H1 (cell line): Measurements from ENCODE around the gene ENDOD1. TPM values are rescaled to one million over a fixed set of nuclear protein-coding genes. Genes with fewer than 3 reads are reported as not detected.

Experiments used
- CTCF ChIA-PET: fragments of 300-600 bp; sonication (Branson Sonifier 250); formaldehyde crosslinking; loops from one replicate; lab custom pipeline; 2021; ENCODE audit not compliant: partially characterized antibody; lab: Charles Lee
- POLR2A ChIA-PET: fragments of 300-600 bp; sonication (Branson Sonifier 250); formaldehyde crosslinking; loops from one replicate; lab custom pipeline; 2021; ENCODE audit warnings: inconsistent platforms; ENCODE audit not compliant: partially characterized antibody; lab: Charles Lee
- DNase-seq, 2 experiments: peaks; one replicate each; pipeline versions ENCODE4 v3.0.0 to v3.0.0-alpha.2; 2010 to 2022; ENCODE audit warnings: low spot score in 2 of 2, low read depth in 1 of 2, mixed read lengths in 1 of 2
- FAIRE-seq: peaks from 2 replicates; lab custom pipeline; 2011; peaks lifted over from hg19 to GRCh38; lab: Jason Lieb, UNC
- H2AFZ ChIP-seq: 2 replicates; pipeline ENCODE4 v1.8.1; 2012; ENCODE audit warnings: low read length, inconsistent platforms
- H2AK5ac ChIP-seq: 2 replicates; pipeline ENCODE4 v1.6.1; 2013; ENCODE audit warnings: low read depth, low read length
- H2BK120ac ChIP-seq: replicated peaks from 2 replicates; pipeline ENCODE3; 2013; ENCODE audit warnings: low read depth, low read length, inconsistent platforms
- H2BK12ac ChIP-seq: 2 replicates; pipeline ENCODE4 v1.6.1; 2013; ENCODE audit warnings: low read depth, low read length
- H2BK15ac ChIP-seq: 2 replicates; pipeline ENCODE4 v1.6.1; 2013; ENCODE audit warnings: low read length
- H2BK20ac ChIP-seq: 2 replicates; pipeline ENCODE4 v1.6.1; 2013; ENCODE audit warnings: low read length
- H2BK5ac ChIP-seq: 2 replicates; pipeline ENCODE4 v1.6.1; 2013; ENCODE audit warnings: low read depth, low read length
- H3K14ac ChIP-seq: 2 replicates; pipeline ENCODE4 v1.6.1; 2013; ENCODE audit warnings: inconsistent platforms; ENCODE audit not compliant: insufficient read length
- H3K18ac ChIP-seq: 2 replicates; pipeline ENCODE4 v1.6.1; 2013; ENCODE audit warnings: low read length; ENCODE audit errors: extremely low read depth
- H3K23ac ChIP-seq: 2 replicates; pipeline ENCODE4 v1.6.1; 2013; ENCODE audit warnings: inconsistent platforms; ENCODE audit not compliant: insufficient read length
- H3K23me2 ChIP-seq: 2 replicates; pipeline ENCODE4 v1.6.1; 2013; ENCODE audit warnings: low read depth, low read length
- H3K27ac ChIP-seq: 2 replicates; pipeline ENCODE4 v1.6.1; 2011; ENCODE audit warnings: low read depth, low read length, inconsistent platforms
- H3K27me3 ChIP-seq, 4 experiments: replicated peaks in 1 of 4; 1 replicate in 1 of 4; 2 replicates in 3 of 4; pipeline versions ENCODE4 v1.6.1 to v1.8.1; 2011 to 2013; ENCODE audit warnings: low read length in 3 of 4, mild to moderate bottlenecking in 3 of 4, inconsistent platforms in 2 of 4, mixed read lengths in 2 of 4, moderate library complexity in 1 of 4; ENCODE audit not compliant: control insufficient read depth in 3 of 4, insufficient read depth in 3 of 4; ENCODE audit errors: extremely low read depth in 1 of 4
- H3K36me3 ChIP-seq, 4 experiments: 2 replicates each; pipeline versions ENCODE4 v1.6.1 to v1.8.1; 2011 to 2013; ENCODE audit warnings: mild to moderate bottlenecking in 4 of 4, low read length in 3 of 4, moderate library complexity in 2 of 4, control low read depth in 1 of 4, inconsistent platforms in 1 of 4; ENCODE audit not compliant: insufficient read depth in 4 of 4, control insufficient read depth in 2 of 4
- H3K4ac ChIP-seq: replicated peaks from 2 replicates; pipeline ENCODE3; 2013; ENCODE audit warnings: low read length, low read depth, mixed read lengths, inconsistent platforms; ENCODE audit not compliant: insufficient read length
- H3K4me1 ChIP-seq, 4 experiments: replicated peaks in 1 of 4; 1 replicate in 1 of 4; 2 replicates in 3 of 4; pipeline versions ENCODE4 v1.6.1 to v1.8.1; 2011 to 2013; ENCODE audit warnings: low read length in 3 of 4, inconsistent platforms in 2 of 4, mixed read lengths in 1 of 4; ENCODE audit not compliant: insufficient read depth in 4 of 4, control insufficient read depth in 3 of 4
- H3K4me2 ChIP-seq, 2 experiments: 2 replicates each; pipeline versions ENCODE4 v1.6.1 to v1.8.1; 2011 to 2013; ENCODE audit warnings: low read depth in 2 of 2, low read length in 2 of 2, control low read depth in 1 of 2, inconsistent platforms in 1 of 2, mild to moderate bottlenecking in 1 of 2; ENCODE audit not compliant: insufficient read depth in 1 of 2
- H3K4me3 ChIP-seq, 4 experiments: fragments of 200-600, 300-600 bp in 1 of 4; sonication (generic), shearing (Covaris generic), sonication (Bioruptor Twin) in 1 of 4; 2 replicates each; pipeline versions ENCODE4 v1.5.1 to v1.8.1; 2011 to 2016; ENCODE audit warnings: low read length in 4 of 4, low read depth in 3 of 4, control low read depth in 2 of 4, inconsistent platforms in 2 of 4, mild to moderate bottlenecking in 2 of 4, mixed read lengths in 1 of 4, moderate library complexity in 1 of 4; ENCODE audit not compliant: insufficient read depth in 2 of 4; ENCODE audit errors: extremely low read depth in 1 of 4
- H3K56ac ChIP-seq: replicated peaks from 2 replicates; pipeline ENCODE3; 2013; ENCODE audit warnings: low read depth, mild to moderate bottlenecking, mixed read lengths, low read length, inconsistent platforms; ENCODE audit not compliant: insufficient read length
- H3K79me1 ChIP-seq: 2 replicates; pipeline ENCODE4 v1.6.1; 2013; ENCODE audit warnings: low read depth, low read length, control low read depth
- H3K79me2 ChIP-seq, 2 experiments: 2 replicates each; pipeline versions ENCODE4 v1.6.1 to v1.8.1; 2012 to 2013; ENCODE audit warnings: low read length in 2 of 2, mild to moderate bottlenecking in 2 of 2, inconsistent platforms in 1 of 2; ENCODE audit not compliant: insufficient read depth in 2 of 2, control insufficient read depth in 1 of 2
- H3K9ac ChIP-seq, 4 experiments: replicated peaks in 1 of 4; 1 replicate in 1 of 4; 2 replicates in 3 of 4; pipeline versions ENCODE4 v1.6.1 to v1.8.1; 2011 to 2013; ENCODE audit warnings: low read depth in 3 of 4, low read length in 3 of 4, control low read depth in 2 of 4, mild to moderate bottlenecking in 2 of 4, moderate library complexity in 2 of 4, inconsistent platforms in 1 of 4; ENCODE audit errors: extremely low read depth in 1 of 4
- H3K9me3 ChIP-seq, 2 experiments: 2 replicates each; pipeline versions ENCODE4 v1.6.1 to v1.8.1; 2012 to 2013; ENCODE audit warnings: mild to moderate bottlenecking in 2 of 2, moderate library complexity in 2 of 2, control low read depth in 1 of 2, inconsistent platforms in 1 of 2, low read depth in 1 of 2, low read length in 1 of 2, mixed read lengths in 1 of 2; ENCODE audit not compliant: insufficient read depth in 2 of 2
- H4K20me1 ChIP-seq, 2 experiments: replicated peaks in 1 of 2; 2 replicates each; pipeline versions ENCODE3 to v1.8.1; 2011 to 2013; ENCODE audit warnings: inconsistent platforms in 2 of 2, low read length in 2 of 2, mild to moderate bottlenecking in 1 of 2; ENCODE audit not compliant: insufficient read depth in 2 of 2, control insufficient read depth in 1 of 2
- H4K5ac ChIP-seq: 2 replicates; pipeline ENCODE4 v1.6.1; 2013; ENCODE audit warnings: low read length, low read depth, mixed read lengths, inconsistent platforms; ENCODE audit not compliant: insufficient read length
- H4K8ac ChIP-seq: 2 replicates; pipeline ENCODE4 v1.8.0; 2013; ENCODE audit warnings: mild to moderate bottlenecking, moderate library complexity, low read length, inconsistent platforms; ENCODE audit not compliant: insufficient read depth; ENCODE audit errors: extremely low read depth
- H4K91ac ChIP-seq: replicated peaks from 2 replicates; pipeline ENCODE3; 2013; ENCODE audit warnings: low read length, mixed read lengths, inconsistent platforms; ENCODE audit not compliant: insufficient read length
- BACH1 ChIP-seq: IDR thresholded peaks from 2 replicates; pipeline ENCODE4 v1.6.1; 2012; ENCODE audit warnings: low read length, improper control_type of control experiment
- FOSL1 ChIP-seq: IDR thresholded peaks from 2 replicates; pipeline ENCODE4 v1.6.1; 2011; ENCODE audit warnings: mild to moderate bottlenecking, low read depth, low read length, moderate library complexity; ENCODE audit not compliant: insufficient read depth
- NRF1 ChIP-seq: IDR thresholded peaks from 2 replicates; pipeline ENCODE4 v1.6.1; 2011; ENCODE audit warnings: mild to moderate bottlenecking, low read depth, low read length, improper control_type of control experiment
- POU5F1 ChIP-seq: IDR thresholded peaks from 2 replicates; pipeline ENCODE4 v1.6.1; 2011; ENCODE audit warnings: low read depth, mild to moderate bottlenecking, low read length, moderate library complexity
- SIX5 ChIP-seq: IDR thresholded peaks from 2 replicates; pipeline ENCODE4 v1.6.1; 2011; ENCODE audit warnings: mild to moderate bottlenecking, low read depth, low read length
- YY1 ChIP-seq: IDR thresholded peaks from 2 replicates; pipeline ENCODE4 v1.6.1; 2011; ENCODE audit warnings: low read depth, mild to moderate bottlenecking, low read length
- WGBS, 2 experiments: shearing (Covaris generic) in 1 of 2; methylation state at CpG; one replicate each; pipeline versions ENCODE4 v1.1.6 to v1.1.7; 2013 to 2015; ENCODE audit warnings: low lambda C conversion rate in 2 of 2, mixed read lengths in 2 of 2, inconsistent platforms in 1 of 2, low coverage in 1 of 2, missing lambda C conversion rate in 1 of 2; ENCODE audit not compliant: insufficient replicate concordance in 2 of 2, insufficient coverage in 1 of 2, insufficient read length in 1 of 2; ENCODE audit errors: extremely low coverage in 1 of 2, missing lambda C conversion rate in 1 of 2; 5-methylcytosine and 5-hydroxymethylcytosine counted together
- polyA plus RNA-seq, 7 experiments: library from polyadenylated mRNA; depleted of rRNA in 3 of 7; stranded (reverse) in 5 of 7; unstranded in 2 of 7; fragments of >200 nt in 5 of 7; fragments of 200-250 nt in 2 of 7; gene quantifications; 1 replicate in 5 of 7; 2 replicates in 1 of 7; 4 replicates in 1 of 7; pipeline versions ENCODE4 v1.2.1 to v1.2.3, GENCODE V29; 2011 to 2013; ENCODE audit warnings: missing spikeins in 2 of 7, mixed read lengths in 2 of 7
- total RNA-seq: library from RNA; stranded (reverse); fragmentation: NEBNext Ultra II Directional; extraction: Animal tissue kit (Norgen Biotek cat#: 25700); gene quantifications from 2 replicates; pipeline ENCODE4 v1.2.1, GENCODE V29; 2021

The ENDOD1 gene
- total and polyA plus RNA-seq, 2 of the 8 experiments (the other 6 are each of a cell fraction or from before 2014, with no cell fraction given) = 1.2 to 2.5 TPM

- no peak overlapping the region for H2BK5ac ChIP-seq
- H2AFZ ChIP-seq = peak overlapping the region; percentile 79; the same call in 1 of the 2 replicates
- WGBS, 2 experiments = 20% methylated on average over 24 of the region's 27 CpGs; no CpG with 5 or more reads in 1 of the 2 experiments
These were observed 563 bp upstream of the ENDOD1 start for GRCh38 chr11:95088946-95089619.

More at GRCh38 chr11:95088946-95089619, 563 bp upstream of the ENDOD1 start:
- peak overlapping the region; percentile 72 to 96 (median 86) for H3K4me3 ChIP-seq
- peaks cover 0 to 6% (median 3%) of the 10 kb centered on the region in 4 experiments; a peak in 6 of 7 replicates for H3K4me1 ChIP-seq
- no peak overlapping the region for H2BK12ac ChIP-seq
- no peak overlapping the region for H3K27ac ChIP-seq
- H3K36me3 ChIP-seq = no peaks in the 10 kb centered on the region
- no peak overlapping the region for H3K56ac ChIP-seq
- no peak overlapping the region for H3K4ac ChIP-seq
- H3K79me1 ChIP-seq = no peaks in the 10 kb centered on the region
- H2BK20ac ChIP-seq = no peak overlapping the region
- H3K9ac ChIP-seq = peak overlapping the region in 3 of 4 experiments; percentile 29 to 61 (median 46); a peak in 4 of 7 replicates
- FAIRE-seq (no peak), DNase-seq (no peak)
- H3K14ac ChIP-seq = no peak overlapping the region
- H4K8ac ChIP-seq = peak overlapping the region; percentile 63
- peak overlapping the region; percentile 75 to 93 for H3K4me2 ChIP-seq
- H4K20me1 ChIP-seq = no peaks in the 10 kb centered on the region
- TF ChIP-seq FOSL1 = no peak
- no peak for TF ChIP-seq SIX5
- no peak for TF ChIP-seq NRF1
- no peak for TF ChIP-seq POU5F1
- no peak for TF ChIP-seq YY1
- 0 out of 2 replicates have a peak, but pooled peaks have one; percentile 25 for TF ChIP-seq BACH1
- ChIA-PET CTCF (interaction anchor here (2.7 to 9.0 kb wide), 3 partner anchors 15 to 20 kb away, joined by 14 to 127 read pairs (median 73); partner anchors contain the start of gene SRSF8), POLR2A (interaction anchor here (0.8 to 5.6 kb wide), 4 partner anchors 10 to 21 kb away, joined by 3 to 44 read pairs (median 6); partner anchors contain the start of gene SRSF8)
- no peaks in the 10 kb centered on the region for H3K9me3 ChIP-seq
- H4K5ac ChIP-seq = peak overlapping the region; percentile 28
- H2AK5ac ChIP-seq = no peak overlapping the region
- H3K23me2 ChIP-seq = peaks cover 11% of the 10 kb centered on the region
- no peaks in the 10 kb centered on the region for H3K79me2 ChIP-seq
- no peak overlapping the region for H3K18ac ChIP-seq
- peaks cover 4 to 32% (median 25%) of the 10 kb centered on the region in 4 experiments for H3K27me3 ChIP-seq
- no peak overlapping the region for H4K91ac ChIP-seq
- H2BK15ac ChIP-seq = no peak overlapping the region
- H3K23ac ChIP-seq = no peak overlapping the region
- H2BK120ac ChIP-seq = no peak overlapping the region
